Esophagus squamous epithelium (tissue), 5 donors: ENCODE results near the gene LRRC4C. TPM values are rescaled to one million over a fixed set of nuclear protein-coding genes. Genes with fewer than 3 reads are reported as not detected.

Source experiments
- DNase-seq: peaks from one replicate; lab custom pipeline; 2025; lab: John Stamatoyannopoulos, UW
- H3K27ac ChIP-seq, 4 donors: fragments of 200-600 bp; sonication (generic); one replicate each; pipeline ENCODE4 v1.5.1; 2016 to 2019; ENCODE audit warnings: mild to moderate bottlenecking in 1 of 4
- H3K27me3 ChIP-seq, 4 donors: fragments of 200-600 bp; sonication (generic); 1 replicate in 3 of 4; 2 replicates in 1 of 4; pipeline versions ENCODE4 v1.5.1 to v1.6.0; 2017 to 2021; ENCODE audit warnings: antibody characterized with exemption in 1 of 4
- H3K36me3 ChIP-seq, 3 donors: fragments of 200-600 bp; sonication (generic); one replicate each; pipeline ENCODE4 v1.5.1; 2016 to 2019
- H3K4me1 ChIP-seq, 3 donors: fragments of 200-600 bp; sonication (generic); one replicate each; pipeline ENCODE4 v1.5.1; 2017 to 2019
- H3K4me3 ChIP-seq, 4 donors: fragments of 200-600 bp; sonication (generic); 1 replicate in 3 of 4; 2 replicates in 1 of 4; pipeline ENCODE4 v1.5.1; 2016 to 2019; ENCODE audit warnings: mild to moderate bottlenecking in 2 of 4, moderate library complexity in 1 of 4
- H3K9me3 ChIP-seq, 3 donors: fragments of 200-600 bp; sonication (generic); one replicate each; pipeline ENCODE4 v1.5.1; 2016 to 2019
- POLR2A ChIP-seq, 4 donors: fragments of 450-650 bp; IDR thresholded peaks; one replicate each; pipeline ENCODE4 v1.6.1; 2017; ENCODE audit warnings: antibody characterized with exemption in 4 of 4, mild to moderate bottlenecking in 4 of 4, moderate library complexity in 3 of 4
- WGBS, 2 donors: methylation state at CpG; one replicate each; pipeline ENCODE4 v1.1.5; 2018; 5-methylcytosine and 5-hydroxymethylcytosine counted together
- intact Hi-C: fragments of 100-400 bp; cut with DNase I; formaldehyde crosslinking; loops from one replicate; pipeline ENCODE4 v1.15.0; 2022
- total RNA-seq, 4 donors: library from RNA; depleted of rRNA; stranded (reverse); fragments of >200 nt; gene quantifications; one replicate each; pipeline ENCODE4 v1.1.0, GENCODE V29; 2016
- TF ChIP-seq, protein P1 (sequence below), 6 experiments: fragments of 450-650 bp in 4 of 6; fragments of 200-600 bp in 2 of 6; sonication (generic) in 2 of 6; IDR thresholded peaks; one replicate each; pipeline ENCODE4 v1.5.1; 2016 to 2019; ENCODE audit warnings: antibody characterized with exemption in 6 of 6, mild to moderate bottlenecking in 4 of 6, moderate library complexity in 4 of 6
- donor health status: DM: yes; HTN: yes; CAD: no.

LRRC4C gene
- total RNA-seq, 4 donors from 2014 or later = 0.09 to 0.38 (median 0.30) TPM; not detected in 1

DNA sequence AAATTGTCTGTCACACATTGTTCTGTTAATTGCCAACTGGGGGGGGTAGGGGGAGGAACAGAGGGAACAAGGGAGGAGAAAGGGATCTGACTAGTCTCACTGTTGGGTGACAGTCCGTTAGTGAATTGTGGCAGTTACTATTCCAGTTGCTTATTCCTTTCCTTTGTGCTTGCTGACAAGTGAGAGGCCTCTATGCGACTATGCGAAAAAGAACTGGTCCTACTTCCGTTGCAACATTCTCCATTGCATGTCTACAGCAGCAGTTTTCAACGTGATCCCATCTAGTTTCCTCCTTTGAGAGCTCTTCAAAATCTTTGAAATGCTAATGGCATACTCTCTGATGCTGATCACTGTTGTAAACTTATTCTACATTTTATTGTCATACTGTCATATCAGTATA lies 672.2 kb downstream of the LRRC4C start:
- WGBS, 2 donors = 35 to 54% methylated on average over 5 of the region's 5 CpGs
- H3K27me3 ChIP-seq = no peaks in the 10 kb centered on the region
- TF ChIP-seq, protein P1, sequence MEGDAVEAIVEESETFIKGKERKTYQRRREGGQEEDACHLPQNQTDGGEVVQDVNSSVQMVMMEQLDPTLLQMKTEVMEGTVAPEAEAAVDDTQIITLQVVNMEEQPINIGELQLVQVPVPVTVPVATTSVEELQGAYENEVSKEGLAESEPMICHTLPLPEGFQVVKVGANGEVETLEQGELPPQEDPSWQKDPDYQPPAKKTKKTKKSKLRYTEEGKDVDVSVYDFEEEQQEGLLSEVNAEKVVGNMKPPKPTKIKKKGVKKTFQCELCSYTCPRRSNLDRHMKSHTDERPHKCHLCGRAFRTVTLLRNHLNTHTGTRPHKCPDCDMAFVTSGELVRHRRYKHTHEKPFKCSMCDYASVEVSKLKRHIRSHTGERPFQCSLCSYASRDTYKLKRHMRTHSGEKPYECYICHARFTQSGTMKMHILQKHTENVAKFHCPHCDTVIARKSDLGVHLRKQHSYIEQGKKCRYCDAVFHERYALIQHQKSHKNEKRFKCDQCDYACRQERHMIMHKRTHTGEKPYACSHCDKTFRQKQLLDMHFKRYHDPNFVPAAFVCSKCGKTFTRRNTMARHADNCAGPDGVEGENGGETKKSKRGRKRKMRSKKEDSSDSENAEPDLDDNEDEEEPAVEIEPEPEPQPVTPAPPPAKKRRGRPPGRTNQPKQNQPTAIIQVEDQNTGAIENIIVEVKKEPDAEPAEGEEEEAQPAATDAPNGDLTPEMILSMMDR (IDR thresholded peaks at IDR 0.05) = no peak
- TF ChIP-seq POLR2A (IDR thresholded peaks at IDR 0.05) = no peak
- H3K4me3 ChIP-seq = no peak overlapping the region
- no peaks in the 10 kb centered on the region for H3K36me3 ChIP-seq
- H3K4me1 ChIP-seq = no peaks in the 10 kb centered on the region
- H3K9me3 ChIP-seq = no peaks in the 10 kb centered on the region
- intact Hi-C loops = no loop called here
- DNase-seq = no peak
- H3K27ac ChIP-seq = no peak overlapping the region

DNA sequence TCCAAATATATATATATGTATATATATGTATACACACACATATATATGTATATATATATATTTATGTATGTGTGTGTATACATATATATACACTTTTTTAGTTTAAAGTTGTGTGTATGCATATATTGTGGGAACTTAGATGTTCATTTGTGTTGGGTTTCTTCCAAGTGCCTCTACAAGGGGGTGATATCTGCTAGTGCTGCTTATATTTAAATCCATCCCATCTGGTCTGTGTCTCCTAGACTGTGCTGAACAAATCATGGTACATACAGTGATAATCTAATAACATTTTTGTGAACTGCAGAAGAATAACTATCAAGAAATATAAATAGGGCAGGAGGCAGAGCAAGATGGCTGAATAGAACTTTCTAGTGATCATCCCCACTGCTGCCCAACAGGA lies 696.4 kb downstream of the LRRC4C start:
- Histone ChIP-seq H3K27me3 (no peaks in the 10 kb centered on the region), H3K4me3 (no peak overlapping the region), H3K36me3 (no peaks in the 10 kb centered on the region), H3K4me1 (no peaks in the 10 kb centered on the region), H3K27ac (no peak overlapping the region), H3K9me3 (peaks cover 0 to 5% (median 0%) of the 10 kb centered on the region in 3 donors)
- intact Hi-C loops = no loop called here
- no peak for DNase-seq
- TF ChIP-seq, protein P1 (IDR thresholded peaks at IDR 0.05) = no peak
- no peak for TF ChIP-seq POLR2A (IDR thresholded peaks at IDR 0.05)

DNA sequence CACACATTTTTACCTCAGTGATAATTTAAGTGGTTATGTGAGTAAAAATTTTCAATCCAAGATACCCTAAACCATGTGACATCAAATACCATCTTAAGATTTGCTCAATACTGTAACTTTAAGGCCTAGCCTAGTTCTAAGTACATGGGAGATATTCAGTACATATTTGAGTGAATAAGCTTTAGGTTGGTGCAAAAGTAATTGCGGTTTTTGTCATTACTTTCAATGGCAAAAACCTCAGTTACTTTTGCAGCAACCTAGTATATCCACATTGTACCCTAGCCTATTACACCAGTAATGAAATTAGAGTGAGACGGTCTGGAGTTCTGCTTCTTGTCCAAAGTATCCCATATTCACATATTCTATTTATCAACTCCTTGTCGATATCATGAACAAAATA lies 700.1 kb downstream of the LRRC4C start:
- Histone ChIP-seq H3K4me3 (no peak overlapping the region), H3K9me3 (no peaks in the 10 kb centered on the region), H3K36me3 (no peaks in the 10 kb centered on the region), H3K4me1 (no peaks in the 10 kb centered on the region), H3K27me3 (no peaks in the 10 kb centered on the region), H3K27ac (no peak overlapping the region)
- TF ChIP-seq, protein P1 (IDR thresholded peaks at IDR 0.05) = no peak
- TF ChIP-seq POLR2A (IDR thresholded peaks at IDR 0.05) = no peak
- no peak for DNase-seq
- intact Hi-C loops = no loop called here
- WGBS, 2 donors = 75 to 79% methylated on average over 3 of the region's 3 CpGs

DNA sequence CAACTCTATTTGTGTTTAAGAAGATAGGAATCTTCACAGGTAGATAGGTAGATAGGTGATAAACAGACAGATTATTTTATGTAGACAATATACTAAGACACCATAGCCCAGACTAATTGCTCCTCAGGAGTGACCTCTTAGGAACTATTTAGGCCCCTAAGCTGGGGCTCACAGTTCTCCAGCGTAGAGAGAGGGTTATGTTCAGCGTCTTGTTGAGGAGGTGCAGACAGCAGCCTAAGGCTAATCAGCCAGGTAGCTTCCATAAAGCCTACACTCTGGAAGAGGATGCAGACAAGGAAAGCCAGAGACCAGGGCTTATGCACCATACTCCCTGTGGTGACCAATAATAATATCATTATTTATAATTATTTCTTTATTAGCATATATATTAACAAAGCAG lies 705.2 kb downstream of the LRRC4C start:
- H3K4me3 ChIP-seq = no peak overlapping the region
- no peak for TF ChIP-seq POLR2A (IDR thresholded peaks at IDR 0.05)
- TF ChIP-seq, protein P1 (IDR thresholded peaks at IDR 0.05) = no peak
- H3K27me3 ChIP-seq = no peaks in the 10 kb centered on the region
- no peaks in the 10 kb centered on the region for H3K9me3 ChIP-seq
- no peak overlapping the region for H3K27ac ChIP-seq
- no peak for DNase-seq
- H3K4me1 ChIP-seq = no peaks in the 10 kb centered on the region
- intact Hi-C loops = no loop called here
- WGBS, 2 donors = 69 to 100% methylated on average over 1 to 2 of the region's 2 CpGs
- H3K36me3 ChIP-seq = no peaks in the 10 kb centered on the region

DNA sequence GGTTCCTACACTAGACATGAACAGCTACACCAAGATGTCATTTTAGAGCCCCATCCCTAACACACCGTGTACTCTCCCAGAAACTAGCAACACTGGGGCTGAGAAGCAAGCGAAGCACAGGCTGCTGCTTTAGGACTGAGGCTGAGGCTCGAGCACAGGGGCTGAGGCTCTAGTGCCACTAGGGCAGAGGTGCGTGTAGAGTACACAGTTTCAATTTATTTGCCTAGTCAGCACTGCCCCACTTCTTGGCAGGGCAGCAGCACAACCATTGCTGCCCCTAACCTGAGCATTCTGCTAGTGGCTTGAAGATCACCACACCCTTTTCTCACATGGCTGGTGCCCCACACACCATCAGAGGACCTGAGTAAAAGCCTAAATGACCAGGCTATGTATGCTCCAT lies 713.2 kb downstream of the LRRC4C start:
- peaks cover 0 to 17% (median 5%) of the 10 kb centered on the region in 3 donors for H3K9me3 ChIP-seq
- no peaks in the 10 kb centered on the region for H3K27me3 ChIP-seq
- no peaks in the 10 kb centered on the region for H3K36me3 ChIP-seq
- TF ChIP-seq, protein P1 (IDR thresholded peaks at IDR 0.05) = no peak
- no peak for TF ChIP-seq POLR2A (IDR thresholded peaks at IDR 0.05)
- intact Hi-C loops = no loop called here
- no peak overlapping the region for H3K27ac ChIP-seq
- 68 to 71% methylated on average over 1 to 3 of the region's 4 CpGs for WGBS, 2 donors
- no peak for DNase-seq
- H3K4me3 ChIP-seq = no peak overlapping the region
- H3K4me1 ChIP-seq = no peaks in the 10 kb centered on the region
